Embryonic facial prominence (tissue), 1 donor: Measurements from ENCODE around the gene HOXC10.
A peak's percentile ranks its signal among the peaks of the same experiment; 100 is the strongest.

Experiments used
- DNase-seq: peaks from one replicate; pipeline ENCODE4 v3.0.0-alpha.2; 2016; ENCODE audit errors: extremely low spot score

The HOXC10 gene

DNA sequence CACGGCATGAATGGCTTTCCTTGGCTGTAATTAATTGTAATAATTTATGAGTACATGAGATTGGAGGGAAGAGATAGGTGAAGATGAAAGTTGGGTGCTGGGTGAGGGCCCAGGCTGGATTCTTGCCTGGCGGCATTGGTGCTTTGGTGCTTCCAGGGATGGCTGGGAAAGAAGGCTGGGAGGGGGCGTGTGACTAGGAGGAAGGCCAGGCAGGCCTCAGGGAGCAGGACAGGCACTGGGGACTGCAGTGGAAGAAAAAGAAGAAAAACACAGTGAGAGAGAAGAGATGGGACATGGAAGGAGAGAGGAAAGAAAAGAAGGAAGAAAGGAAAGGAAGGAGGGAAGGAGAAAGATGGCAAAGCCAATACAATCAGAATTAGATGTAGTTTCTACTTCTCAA, 18.7 kb downstream of the HOXC10 start:
- no peak for DNase-seq

DNA sequence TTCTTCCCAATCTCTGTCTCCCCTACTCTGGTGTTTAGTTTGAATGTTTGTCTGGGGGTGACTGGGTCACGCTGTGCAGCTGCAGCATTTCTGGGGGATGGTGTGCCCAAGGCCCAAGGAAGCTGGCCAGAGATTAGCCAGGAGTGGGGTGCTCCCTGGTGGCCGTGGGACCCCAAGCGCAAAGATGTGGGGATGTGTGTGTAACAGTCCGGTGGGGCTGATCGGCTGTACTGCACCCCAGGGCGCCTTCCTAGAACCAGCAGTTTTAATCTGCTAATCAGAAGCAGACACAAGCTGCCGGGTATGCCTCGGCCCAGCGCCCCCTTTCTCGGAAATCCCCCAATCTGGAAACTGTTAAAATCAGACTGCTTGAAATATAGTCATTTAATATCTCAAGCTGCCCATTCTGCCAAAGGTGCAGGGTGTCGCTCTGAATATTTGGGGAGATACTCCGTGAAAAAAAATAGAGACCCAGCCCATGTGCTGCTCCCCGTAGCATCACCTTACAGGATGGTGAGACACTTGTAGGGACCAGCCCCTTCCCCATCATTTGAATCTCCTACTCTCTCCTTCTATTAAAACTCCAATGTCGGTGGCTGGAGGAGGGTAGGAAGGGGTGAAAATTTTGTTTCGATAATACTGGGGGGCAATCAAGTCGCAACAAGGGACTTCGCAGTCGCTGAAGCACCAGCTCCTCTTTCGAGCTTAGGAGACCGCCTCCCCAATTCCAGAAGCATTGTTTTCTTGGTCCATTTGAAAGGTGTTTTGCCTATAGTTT, 19.3 kb downstream of the HOXC10 start:
- no peak for DNase-seq

DNA sequence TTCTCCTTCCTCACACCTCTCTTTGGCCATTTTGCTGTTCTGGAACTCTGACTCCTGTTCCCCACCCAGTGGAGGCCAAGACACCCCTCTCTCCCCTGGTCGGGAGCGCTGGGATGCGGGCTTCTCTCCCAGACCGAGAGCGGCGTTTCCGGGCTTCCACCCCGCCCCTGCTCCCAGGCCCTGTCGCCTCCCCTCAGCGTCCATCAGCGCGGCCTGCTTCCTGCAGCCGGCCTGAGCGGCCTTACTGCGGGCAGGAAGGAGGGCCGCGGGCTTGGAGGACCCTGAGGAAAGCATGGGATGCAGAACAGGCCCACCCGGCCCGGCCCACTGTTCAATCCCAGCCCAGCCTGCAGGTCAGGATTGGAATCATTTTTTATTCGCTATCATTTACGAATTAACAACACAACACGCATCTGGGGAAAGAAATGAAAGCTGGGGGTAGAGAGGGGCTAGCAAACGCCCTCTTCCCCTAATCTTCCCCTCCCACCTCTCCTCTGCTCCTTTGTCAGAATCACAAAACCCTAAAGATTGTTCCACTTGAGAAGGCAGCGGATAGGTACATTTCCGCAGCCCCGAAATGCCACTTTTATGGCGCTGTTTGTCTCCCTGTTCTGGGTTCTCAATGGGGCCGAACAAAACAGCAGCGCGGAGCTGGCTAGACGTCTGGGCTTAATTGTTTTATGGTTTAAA, 20.0 kb downstream of the HOXC10 start:
- DNase-seq: no peak

DNA sequence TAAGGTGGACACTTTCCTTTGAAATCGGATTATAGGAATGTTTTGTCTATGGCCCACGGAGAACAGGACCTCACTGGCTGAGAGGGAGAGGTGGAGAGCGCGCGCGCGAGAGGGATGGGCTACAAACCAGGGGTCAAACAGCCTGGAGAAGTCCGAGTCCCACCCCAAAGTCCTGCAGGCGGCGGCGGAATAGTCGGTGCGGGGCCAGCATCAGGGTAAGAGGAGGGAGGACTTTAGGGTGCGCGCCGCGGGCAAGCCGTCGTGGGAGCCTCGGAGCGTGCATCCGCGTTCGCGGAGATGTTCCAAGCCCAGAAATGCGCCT, 20.5 kb downstream of the HOXC10 start:
- no peak for DNase-seq

DNA sequence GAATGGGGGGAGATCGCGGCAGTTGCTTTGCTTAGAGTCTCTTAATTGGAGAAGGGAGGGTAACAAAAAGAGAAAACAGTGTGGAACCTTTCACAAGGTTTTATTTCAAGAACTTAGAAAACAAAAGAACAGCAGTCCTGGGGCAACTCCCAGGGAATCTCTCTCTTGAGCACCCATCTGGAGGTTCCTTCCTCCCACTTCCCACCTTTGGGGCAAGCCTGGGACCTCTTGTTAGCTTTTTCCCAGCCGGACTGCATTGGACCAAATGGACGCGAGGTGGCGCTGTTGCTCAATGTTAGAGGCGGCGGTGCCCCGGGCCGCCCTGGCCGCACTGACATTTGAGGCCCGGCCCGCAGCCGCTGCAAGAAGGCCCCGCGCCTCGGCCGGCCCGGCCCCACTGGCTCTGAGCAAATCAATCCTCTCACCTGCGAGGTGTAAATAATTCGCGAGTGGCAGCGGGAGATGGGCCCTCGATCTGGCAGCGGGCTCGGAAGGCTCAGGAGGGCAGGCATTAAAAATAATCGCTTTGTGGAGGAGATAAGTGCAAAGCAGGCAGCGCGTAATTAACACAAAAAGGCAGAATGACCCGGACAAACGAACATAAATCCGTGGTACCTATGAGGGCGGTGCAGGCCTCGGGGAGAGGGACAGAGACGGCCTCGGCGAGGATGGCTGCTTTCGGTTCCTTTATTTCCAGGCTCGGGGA, 21.1 kb downstream of the HOXC10 start:
- DNase-seq: peak; percentile 29

DNA sequence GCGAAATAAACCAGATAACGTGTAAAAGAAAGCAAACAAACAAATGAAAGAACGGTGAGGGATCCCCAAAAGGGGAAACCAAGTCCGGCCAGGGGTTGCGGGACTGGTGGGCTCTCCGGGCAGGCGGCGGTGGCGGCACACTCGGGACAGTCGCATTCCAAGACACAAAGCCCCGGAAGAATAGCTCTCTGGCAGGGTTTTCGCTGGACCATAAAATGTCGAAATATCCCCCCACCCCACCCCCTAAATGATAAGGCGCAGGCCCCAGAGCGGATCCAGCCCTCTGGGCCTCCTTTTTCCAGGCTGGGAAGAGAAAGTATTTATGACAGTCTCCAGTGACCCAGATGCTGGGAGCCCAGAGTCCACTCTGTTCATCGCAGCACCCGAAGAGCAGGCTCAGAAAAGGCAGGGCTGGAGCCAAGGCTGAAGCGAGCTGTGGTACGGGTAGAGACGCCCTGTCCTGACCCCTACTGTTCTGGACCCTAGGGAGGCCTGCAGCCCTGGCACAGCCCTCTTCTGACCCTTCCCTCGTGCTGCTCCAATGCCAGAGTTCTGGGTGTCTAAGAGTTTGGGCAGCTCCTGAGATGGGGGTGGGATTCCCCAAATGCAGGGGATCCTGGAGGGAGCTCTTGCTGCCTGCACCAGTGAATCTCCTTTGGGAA, 21.7 kb downstream of the HOXC10 start:
- no peak for DNase-seq

DNA sequence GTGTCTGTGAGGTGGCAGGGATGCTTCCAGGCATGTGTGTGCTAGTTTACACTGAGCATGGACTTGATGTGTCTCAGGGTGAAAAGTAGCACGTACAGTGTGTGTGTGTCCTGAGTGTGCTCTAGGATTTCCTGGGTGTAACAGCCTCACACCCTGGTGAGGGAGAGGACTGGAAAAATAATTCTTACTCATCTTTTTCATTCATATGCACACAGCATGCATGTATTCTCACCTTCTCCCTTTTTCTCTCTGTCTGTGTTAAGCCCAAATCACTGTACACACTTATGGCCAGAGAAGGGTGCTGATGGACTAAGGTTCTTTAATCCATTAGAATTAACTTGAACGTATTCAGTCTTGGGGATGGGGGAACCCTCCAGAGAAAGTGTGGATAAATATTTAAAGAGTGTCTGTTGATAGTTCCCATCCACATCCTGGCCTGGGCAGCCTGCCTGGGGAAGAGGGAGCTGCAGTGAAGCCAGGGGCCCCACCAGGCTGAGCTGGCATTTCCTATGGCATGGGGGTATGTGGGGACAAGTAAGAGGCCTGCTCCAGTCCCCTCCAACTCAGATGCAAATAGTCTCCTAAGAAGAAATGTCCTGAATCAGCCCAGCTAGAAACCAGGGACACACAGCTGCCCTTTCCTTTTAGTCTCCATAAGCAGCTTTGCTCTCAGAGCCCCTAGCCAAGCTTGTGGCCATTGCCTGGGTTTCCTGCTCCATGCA, 22.8 kb downstream of the HOXC10 start:
- no peak for DNase-seq

DNA sequence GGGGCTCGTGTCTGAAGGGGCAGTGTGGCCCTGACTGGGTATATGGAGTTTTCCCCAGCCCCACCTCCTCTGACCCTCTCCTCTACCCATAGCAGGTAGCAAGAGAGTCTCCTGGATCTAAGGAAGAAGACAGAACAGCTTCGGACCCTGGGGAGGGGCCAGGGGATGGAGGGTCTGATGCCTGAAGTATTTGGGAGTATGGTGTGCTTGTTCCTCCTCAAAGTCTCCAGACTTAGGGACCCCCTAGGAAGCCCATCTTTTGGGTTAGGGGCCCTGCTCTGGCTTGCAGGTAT, 23.3 kb downstream of the HOXC10 start:
- DNase-seq: no peak

DNA sequence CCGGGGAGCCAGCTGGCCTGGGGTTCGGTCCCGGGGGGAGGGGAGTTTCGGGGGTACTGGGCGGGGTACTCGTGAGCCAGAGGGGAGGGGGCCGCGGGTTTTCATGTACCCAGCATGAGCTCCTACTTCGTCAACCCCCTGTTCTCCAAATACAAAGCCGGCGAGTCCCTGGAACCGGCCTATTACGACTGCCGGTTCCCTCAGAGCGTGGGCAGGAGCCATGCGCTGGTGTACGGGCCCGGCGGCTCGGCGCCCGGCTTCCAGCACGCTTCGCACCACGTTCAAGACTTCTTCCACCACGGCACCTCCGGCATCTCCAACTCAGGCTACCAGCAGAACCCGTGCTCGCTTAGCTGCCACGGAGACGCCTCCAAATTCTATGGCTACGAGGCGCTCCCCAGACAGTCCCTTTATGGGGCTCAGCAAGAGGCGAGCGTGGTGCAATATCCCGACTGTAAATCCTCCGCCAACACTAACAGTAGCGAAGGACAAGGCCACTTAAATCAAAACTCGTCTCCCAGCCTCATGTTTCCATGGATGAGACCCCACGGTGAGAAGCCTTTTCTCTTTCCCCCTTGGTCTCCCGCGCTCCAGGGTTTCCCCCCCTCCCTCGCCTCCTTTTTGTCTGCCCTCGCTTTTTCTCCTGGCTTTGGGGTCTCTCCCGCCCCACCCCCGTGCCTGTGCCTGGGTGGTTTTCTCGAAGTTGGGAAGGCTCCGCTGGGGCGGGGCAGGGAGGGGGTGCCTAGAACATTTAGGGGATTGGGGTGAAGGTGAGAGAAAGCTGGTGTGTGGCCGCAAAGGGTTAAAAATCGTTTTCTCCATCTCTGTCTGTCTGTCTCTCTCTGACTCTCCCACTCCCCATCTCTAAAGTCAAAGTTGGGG, 24.5 kb downstream of the HOXC10 start:
- DNase-seq: no peak

DNA sequence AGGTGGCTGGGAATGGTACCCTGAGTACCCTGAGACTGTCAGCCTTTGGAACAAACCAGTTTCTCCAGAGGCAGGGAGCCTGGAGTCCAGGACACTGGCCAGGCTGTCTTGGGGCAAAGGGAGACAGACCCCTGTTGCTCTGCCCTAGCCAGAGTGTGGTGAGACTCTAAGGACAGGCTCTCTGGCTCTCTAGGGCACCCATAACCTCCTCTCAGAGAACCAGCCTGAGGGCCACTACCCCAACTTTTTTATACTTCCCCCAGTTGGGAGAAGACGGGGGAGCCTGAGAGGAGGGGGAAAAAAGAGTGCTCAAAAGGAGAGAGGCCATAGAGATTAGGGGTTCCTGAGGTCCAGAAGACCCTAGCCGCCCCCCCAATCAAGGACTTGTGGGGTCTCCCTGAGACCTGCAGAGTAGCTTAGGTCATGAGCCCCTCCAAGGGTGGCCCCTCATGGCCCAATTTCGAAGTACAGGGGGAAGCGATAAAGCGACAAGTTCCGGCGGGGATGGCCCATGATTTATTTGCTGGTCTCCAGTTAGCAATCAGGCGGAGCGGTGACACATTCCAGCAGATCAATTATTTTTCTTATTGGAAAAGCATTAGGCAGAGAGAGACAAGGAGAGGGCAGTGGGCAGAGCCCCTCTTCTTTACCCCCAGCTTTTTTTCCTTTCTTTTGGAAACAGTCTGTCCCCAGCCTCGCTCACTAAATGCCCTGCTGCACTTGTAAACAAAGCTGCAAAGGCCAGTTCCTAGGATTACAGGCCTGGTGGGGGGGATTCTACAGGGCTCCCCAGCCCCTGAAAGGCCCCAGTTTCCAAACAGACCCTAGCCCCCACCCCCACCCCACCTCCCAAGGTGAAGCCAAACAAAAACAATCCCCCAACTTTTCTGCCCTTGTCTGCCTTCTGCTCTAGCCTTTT, 25.4 kb downstream of the HOXC10 start:
- no peak for DNase-seq

DNA sequence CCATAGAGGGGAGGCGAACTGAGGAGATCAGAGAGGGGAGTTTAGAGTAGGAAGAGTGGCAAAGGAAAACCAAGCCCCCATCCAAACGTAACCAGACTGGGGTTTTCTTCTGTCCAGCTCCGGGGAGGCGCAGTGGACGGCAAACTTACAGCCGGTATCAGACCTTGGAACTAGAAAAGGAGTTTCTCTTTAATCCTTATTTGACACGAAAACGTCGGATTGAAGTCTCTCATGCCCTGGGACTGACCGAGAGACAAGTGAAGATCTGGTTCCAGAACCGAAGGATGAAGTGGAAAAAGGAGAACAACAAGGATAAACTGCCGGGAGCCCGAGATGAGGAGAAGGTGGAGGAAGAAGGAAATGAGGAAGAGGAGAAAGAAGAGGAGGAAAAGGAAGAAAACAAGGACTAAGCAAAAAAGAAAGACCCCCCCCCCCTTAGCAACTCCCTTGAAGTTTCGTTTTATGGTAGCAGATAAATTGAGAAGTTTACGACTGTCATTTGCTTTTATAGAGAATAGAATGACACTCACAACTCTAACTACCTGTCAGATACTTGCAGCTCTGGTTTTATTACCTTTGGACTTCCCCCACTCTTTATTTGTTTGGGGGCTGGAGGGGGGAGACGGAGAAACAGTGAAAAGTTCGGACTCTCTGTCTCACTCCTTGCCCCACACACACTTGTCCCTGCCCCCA, 26.2 kb downstream of the HOXC10 start:
- no peak for DNase-seq

DNA sequence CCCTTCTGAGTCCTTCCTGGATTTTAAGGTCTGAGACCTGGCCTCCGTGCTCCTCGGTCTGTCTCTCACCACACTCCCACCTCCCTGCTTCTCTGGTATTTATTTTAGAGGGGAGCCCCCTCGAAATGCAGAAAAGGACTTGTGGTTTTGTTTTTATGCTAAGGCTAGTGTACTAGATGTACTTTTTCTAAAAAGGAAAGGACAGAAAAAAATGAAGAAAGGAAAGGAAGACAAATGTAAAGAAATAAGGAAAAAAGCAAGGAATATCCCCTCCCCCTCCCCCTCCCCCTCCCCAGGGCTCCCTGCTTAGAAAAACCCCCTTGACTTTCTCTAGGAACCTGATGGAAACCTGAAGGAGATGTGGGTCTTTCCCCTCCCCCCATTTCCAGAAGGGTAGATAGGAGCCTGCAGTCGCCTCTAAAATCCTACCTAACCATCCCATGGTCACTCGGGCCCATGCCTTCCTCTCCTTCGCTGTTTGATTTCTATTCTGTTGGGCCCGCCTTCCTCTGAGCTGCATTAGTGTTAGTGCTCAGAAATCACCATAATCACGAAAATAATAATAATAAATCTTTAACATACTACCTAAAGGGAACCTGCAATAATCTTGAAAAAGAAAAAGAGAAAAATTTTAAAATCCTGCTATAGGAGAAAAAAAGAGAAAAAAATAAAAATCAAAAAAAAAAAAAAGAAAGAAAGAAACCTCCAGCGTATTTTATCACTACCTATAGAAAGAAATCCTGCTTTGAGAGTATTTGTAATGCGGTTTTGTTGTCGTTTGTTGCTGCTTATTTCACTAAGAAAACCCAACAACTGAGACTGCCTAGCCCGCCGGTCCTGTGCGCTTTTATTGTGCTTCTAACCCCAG, 27.0 kb downstream of the HOXC10 start:
- DNase-seq: no peak

DNA sequence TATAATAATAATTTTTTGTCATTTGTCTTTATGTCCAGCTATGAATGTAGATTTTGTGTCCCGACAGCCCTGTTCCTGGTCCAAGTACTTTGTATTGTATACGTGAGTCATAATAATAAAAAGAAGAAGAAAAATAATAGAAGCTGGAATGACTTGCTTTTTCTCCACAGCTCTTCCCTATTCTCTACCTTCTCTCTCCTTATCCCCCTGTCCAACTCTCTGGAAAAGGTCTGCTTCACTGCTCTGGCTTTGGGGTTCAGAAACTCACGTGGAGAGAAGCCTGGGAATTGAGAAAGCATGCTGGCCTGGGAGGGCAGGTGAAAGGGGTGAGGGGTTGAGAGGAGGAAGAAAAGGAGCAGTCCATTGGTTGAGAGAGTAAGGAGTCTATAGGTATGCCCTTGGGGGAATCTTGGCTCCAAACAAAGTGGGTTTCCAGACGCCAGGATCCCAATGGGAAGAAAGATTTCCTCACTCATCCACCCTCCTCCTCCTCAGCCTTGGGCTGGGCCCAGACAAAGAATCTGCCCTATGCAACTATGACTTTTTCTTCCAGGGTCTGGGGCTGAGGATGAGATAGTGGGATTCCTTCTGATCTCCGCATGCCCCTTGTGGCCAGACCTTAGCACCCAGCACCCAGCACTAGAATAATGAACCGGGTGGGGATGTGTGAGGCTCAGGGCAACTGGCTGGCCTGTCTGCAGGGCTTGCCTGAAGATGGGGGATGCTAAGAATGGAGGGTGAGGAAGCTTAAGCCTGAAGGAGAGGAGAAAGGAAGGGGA, 27.9 kb downstream of the HOXC10 start:
- no peak for DNase-seq

DNA sequence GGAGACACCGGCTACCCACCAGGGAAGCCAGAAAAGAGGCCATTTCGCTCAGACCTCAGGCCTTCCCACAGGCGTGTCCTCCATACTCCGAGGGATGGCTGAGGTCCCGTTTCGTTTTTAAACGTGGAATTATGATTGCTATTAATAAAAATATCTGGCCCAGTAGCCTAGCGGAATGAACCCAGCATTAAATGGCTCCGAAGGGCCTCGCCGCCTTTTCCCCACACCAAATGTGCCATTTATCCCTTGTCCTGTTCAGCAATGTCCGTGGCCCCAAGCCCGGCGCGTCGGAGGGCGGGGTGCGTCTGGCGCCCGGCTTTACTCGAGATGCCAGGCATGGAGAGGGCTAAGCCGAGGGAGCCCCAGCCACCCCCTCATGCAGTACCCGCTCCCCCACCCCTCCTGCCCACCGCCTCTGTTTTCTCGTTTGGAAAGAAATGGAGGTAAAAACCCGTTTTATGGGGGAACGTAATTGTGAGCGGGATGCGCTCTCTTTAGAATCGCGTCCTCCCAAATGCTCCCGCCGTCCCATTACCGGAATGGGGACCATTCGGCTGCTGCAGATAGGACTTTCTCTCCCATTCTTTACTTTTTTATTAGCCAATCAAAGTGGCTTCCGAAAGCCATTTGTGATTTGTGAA, 29.6 kb downstream of the HOXC10 start:
- DNase-seq: no peak

DNA sequence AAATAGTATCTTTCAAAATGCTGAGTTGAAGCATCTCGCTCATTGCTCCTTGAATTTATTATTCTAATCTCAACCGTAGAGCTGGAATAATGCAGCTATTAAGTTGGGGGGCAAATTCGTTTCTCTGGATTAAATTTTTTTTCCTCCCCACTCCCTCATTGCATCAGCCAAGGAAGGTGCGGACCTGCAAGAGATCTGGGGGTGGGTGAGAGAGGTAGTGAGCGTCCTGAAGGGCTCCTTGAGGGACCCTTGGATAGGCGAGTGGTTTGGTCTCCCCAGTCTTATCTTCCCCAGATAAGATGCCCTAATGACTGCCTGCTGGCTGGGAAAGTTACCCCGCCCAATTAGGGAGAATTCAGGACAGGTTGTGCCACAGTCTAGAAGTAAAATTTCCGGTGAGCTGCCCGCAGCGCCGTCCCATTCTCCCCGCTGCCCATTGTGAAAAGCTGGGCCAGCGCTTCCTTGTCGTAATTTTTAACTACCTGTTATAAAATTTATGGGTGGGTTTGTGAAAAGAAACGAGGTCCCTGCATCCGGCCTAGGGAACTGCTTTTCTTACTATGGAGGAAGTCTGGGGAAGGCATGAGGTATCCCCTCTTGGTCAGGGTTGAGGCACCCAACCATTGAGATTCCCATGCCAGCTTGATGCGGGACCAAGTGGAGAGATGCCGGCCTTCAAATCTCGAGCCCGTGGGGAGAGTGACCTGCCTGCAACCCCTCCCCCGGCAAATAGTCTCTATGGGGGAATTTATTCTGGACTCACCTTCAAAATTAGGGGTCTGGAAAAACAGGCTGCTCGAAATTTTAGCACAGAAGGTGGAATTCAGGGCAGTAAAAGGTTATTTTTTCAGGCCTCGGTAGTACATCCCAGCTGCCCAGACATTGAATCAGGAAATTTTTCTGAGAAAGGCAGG, 30.3 kb downstream of the HOXC10 start:
- DNase-seq: no peak

DNA sequence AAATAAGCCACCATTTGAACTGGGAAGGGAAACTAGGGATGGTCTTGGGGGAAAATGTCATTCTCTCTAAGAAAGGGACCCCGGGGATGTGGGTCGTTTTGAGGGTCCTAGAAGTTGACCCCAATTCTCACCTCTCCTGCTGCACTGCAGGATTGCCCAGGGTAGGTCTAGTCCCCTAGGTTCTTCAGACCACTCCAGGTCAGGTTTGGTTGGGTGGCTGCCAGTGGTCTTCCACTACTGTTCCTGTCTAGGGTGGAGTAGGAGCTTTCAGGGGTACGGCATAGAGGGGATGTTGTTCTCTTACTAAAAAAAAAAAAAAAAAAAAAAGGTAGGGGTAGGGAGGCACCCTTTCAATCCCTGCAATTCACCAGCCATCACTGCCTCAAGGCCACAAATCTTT, 31.1 kb downstream of the HOXC10 start:
- no peak for DNase-seq
